Activated CD4-positive, alpha-beta T cell treated with anti-CD3 and anti-CD28 coated beads, Interleukin-10, Interleukin-2, amounts not matched to agents 100 ng/mL and 50 ng/mL, durations not matched to agents 16 hours and 8 hours (primary cell): ENCODE data around the gene AQP11.
"Not testable (repeated sequence)": the region's sequence is repeated elsewhere in the genome, so short reads cannot be mapped to it uniquely, and the experiment has no call there.

Experiments
- DNase-seq: peaks from one replicate; pipeline ENCODE4 v3.0.0-alpha.2; 2020

Gene AQP11

GRCh38 chr11:77596626-77597025, 6.9 kb downstream of the AQP11 start:
- DNase-seq, result no peak

GRCh38 chr11:77598195-77598594, 8.4 kb downstream of the AQP11 start:
- DNase-seq, result no peak

DNA sequence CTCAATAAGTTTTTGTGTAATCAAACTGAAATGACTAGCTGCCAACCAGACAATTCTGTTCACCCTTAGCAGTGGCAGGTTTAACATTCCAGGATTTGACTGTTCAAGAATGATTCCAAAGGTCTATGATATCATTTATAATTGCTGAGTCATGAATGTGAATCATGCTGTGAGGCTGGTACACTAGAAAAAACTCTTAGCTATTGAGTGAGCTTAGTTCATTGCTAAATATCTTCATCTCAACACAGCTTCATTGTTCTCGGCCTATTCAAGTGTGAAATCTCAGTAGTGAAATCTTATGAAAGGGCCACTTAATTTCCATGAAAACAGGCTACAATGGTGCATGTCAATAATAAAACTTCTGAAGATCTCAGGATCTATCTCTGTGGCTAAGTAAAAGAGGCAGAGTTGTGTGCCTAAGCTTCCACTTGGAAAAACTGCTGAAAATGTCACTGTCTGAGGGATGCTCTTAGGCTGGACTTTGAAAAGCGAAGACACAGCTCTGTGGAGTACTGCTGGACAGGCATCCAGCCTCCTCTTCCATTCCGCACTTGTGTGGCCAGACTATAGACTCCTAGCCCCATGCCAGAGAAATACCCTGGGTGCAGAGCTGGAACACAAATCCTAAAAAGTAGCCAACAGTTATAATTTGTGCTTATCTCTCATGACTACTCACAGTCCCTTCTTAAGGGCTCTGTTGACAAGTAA, 12.8 kb downstream of the AQP11 start:
- DNase-seq, result no peak

DNA sequence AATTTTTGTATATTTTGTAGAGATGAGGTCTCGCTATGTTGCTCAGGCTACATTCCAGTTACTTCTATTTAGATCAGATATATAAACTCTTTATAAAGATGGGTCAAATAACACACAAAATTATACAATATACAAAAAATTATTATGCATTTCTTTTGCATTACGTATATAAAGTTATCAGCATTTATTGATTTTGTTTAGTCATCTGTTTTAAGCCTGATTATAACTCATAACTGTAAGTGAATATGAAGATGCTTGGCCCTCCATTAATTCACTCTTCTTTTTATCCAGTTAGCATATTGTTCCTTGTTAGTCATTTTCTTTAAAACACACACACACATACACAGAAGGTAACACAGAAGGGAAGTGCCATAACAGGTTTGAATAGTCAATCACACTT, 14.5 kb downstream of the AQP11 start:
- no peak for DNase-seq

- no peak for DNase-seq
Observed at GRCh38 chr11:77609234-77609633, 19.5 kb downstream of the AQP11 start.

- no peak for DNase-seq
Observed at GRCh38 chr11:77611921-77612320, 22.2 kb downstream of the AQP11 start.

GRCh38 chr11:77617892-77618291, 28.1 kb downstream of the AQP11 start:
- no peak for DNase-seq

DNA sequence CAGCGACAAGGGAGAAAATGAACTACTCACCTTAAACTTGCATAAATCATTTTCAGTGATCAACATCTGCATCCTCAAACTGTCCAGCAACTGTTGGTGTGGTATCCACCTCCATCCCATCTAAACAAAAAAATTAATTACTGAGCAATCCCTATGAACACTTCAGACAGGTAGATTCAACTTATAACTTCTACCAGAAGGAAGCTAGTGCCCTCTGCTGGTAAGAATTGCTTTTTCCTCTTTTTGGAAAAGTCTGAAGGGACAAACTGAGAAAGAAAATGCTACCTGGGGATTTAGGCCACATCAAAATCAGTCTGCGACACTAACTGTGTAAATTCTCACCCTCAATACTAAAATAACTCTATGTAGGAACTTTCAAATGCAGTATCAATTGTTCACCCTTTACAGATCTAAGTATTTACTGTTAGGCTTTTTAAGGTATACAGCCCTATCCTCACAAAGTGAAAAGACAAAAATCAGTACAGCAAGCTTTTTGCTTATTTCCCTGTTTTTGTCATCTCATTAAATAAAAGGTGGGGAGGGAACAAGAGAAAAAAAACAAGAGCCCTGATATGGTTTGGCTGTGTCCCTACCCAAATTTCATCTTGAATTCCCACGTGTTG, 29.9 kb downstream of the AQP11 start:
- peak; percentile 56 for DNase-seq

DNA sequence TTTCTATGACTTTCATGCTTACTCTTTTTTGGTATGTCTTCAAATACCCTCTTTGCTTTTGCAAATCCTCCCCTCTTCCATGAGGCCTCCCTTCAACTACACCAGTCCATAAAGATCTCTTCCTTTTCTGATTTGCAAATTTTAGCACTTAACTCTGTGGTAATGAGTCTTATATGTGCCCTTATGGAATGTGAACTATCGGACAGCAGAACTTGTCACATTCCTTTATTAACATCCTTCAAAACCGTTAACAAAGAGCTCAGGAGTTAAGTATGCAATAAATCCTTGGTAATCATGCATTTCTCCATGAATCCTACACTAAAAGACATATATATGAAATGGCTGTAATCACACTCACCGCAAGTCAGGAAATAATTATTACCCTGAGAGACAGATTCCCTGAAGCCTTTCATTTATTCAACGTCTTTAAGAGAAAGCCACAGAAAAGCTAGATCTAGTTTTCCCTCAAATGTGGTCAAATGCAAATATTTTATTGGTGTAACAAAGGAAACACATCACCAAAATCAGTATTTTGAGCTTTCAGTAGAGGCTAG, 40.5 kb downstream of the AQP11 start:
- no peak for DNase-seq

DNA sequence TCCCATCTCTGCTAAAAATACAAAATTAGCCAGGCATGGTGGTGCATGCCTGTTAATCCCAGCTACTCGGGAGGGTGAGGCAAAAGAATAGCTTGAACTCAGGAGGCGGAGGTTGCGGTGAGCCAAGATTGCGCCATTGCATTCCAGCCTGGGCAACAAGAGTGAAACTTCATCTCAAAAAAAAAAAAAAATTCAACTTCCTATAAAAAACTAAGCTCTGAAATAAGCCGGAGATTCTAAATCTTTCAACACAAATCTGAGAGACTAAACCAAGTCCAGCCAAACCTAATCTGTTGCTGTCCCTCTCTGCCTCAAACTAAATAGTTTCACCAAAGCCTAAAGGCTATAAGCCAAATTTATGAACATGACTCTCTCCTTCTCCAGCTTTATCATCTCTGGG, 44.2 kb downstream of the AQP11 start:
- not testable (repeated sequence) for DNase-seq

DNA sequence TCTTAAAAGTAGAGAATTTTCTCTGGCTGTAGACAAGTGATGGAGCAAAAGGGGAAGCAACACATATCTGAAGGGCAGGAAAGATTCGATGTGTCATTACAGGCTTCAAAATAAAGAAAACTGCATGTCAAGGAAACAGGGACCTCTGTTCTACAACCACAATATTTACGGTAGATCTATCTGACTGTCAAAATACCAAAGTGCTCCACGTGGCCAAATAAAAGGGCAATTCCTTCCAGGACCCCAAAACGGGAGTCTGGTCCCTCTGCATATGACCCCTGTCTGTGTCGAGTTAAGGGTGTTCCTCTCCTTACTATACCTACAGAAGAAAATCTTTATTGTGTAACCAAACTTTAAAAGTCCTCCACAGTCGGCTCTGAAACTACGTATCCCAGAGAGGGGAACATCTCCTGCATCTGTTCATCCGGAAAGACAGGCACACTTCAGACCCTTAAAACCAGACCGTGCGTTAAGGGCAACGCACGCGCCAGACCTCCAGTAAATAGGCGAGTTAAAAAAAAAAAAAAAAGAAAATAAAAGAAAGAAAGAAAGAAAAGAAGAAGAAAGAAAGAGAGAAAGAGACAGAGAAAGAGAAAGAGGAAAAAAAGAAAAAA, 47.1 kb downstream of the AQP11 start:
- peak; percentile 20 for DNase-seq

GRCh38 chr11:77637345-77638165, 47.8 kb downstream of the AQP11 start, which contains the start of gene CLNS1A:
Gene CLNS1A (minus strand): TSS chr11:77637794. CDS start chr11:77637714, 80 bp downstream.
- DNase-seq, result peak; percentile 93

GRCh38 chr11:77642228-77642627, 52.5 kb downstream of the AQP11 start:
- no peak for DNase-seq

GRCh38 chr11:77644887-77645286, 55.1 kb downstream of the AQP11 start:
- DNase-seq, result no peak

GRCh38 chr11:77647654-77648305, 58.0 kb downstream of the AQP11 start:
- DNase-seq, result no peak

DNA sequence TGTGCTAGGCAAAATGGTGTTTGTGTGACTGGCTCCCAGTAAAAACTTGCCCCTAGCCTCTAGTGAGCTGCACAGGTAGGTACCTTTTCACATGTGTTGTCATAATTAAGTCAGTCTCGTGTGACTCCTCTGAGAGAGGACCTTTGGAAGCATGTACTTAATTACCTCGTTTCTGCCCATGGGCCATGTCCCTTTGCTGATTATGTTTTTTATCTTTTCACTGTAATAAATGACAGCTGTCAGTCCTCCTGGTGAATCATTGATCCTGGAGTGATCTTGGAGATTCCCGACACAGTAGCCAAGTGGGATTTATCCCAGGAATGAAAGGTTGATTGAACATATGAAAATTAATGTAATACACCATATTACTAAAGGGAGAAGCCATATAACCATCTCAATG, 60.4 kb downstream of the AQP11 start:
- no peak for DNase-seq

- no peak for DNase-seq
Observed at GRCh38 chr11:77654770-77655434, 65.1 kb downstream of the AQP11 start.

DNA sequence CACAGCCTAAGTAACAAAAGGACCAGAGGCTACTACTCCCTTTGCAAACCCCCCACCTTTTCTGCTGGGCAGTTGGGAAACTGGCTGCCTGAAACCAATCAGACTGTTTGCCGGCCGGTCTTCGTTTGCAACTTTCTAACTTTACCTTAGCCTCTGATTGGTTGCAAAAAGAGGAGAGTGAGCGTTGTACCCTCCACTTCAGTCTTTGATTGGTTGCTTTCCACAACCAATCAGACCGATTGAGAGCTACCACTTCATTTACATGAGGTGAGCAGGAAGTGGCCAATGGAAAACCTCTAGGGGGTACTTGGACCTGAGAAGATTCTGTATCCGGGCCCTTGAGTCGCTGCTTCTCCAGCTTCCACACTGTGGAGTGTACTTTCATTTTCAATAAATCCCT, 66.6 kb downstream of the AQP11 start:
- no peak for DNase-seq

DNA sequence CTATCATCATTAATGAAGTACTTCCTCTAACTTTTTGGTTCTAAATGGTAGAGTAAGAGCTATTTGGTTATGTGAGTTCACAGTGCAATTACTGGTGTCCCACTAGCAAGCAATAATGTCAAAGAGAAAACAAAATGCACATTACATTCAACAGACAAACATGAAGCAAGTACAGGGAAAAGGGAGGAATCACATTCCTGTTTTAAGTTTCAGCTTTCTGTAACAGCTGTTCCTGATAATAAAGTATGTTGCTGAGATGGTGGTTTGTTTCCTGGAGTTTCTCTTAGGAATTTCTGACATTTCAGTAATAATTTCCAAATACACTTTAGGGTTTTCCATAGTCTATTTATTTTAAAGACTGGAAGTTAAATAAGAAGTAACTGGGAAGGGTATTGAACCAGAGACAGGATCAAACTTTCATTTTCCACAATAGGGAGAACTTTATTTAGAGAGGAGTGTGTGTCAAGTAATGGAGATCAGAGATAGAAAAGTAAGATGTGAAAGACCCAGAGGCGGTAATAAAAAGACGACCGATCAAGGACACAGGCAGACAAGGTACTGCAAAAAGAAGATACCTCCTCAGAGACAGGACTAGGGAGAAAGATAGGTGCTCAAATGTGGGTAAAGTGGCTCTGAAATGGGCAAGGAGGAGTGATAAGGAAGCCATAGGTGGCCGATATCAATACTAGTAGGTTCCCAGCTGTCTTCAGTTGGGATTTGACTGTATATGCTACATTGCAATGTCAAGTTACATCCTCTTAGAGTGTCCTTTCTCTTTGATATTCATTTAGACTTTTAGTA, 68.7 kb downstream of the AQP11 start:
- no peak for DNase-seq
